Renal pelvis (tissue), 3 donors: ENCODE results near the gene WWP2. TPM values are rescaled to one million over a fixed set of nuclear protein-coding genes. Genes with fewer than 3 reads are reported as not detected.

Source experiments
- polyA plus RNA-seq, 3 donors: library from polyadenylated mRNA; unstranded; fragments of 120-200 nt; gene quantifications; one replicate each; pipeline ENCODE4 v1.2.1, GENCODE V29; 2013; ENCODE audit not compliant: insufficient read length in 3 of 3

The WWP2 gene
- polyA plus RNA-seq, 3 donors = 45.9 to 55.4 (median 53.9) TPM

Other genes with a start within 250 kb of the WWP2 start
- gene NFAT5, start 196.4 kb upstream of the WWP2 start, polyA plus RNA-seq = 10 to 100 TPM; 29.5 to 68.1 (median 58.0) TPM
- 10 to 100 TPM; 22.6 to 26.0 (median 25.8) TPM for gene NQO1, start 35.8 kb upstream of the WWP2 start, polyA plus RNA-seq
- gene NOB1, start 7.4 kb upstream of the WWP2 start, polyA plus RNA-seq = 10 to 100 TPM; 65.4 to 70.5 (median 68.3) TPM
- gene CLEC18A, start 189.0 kb downstream of the WWP2 start, polyA plus RNA-seq = 10 to 100 TPM; 84.8 to 90.7 (median 87.6) TPM